Stimulated activated CD8-positive, alpha-beta memory T cell treated with anti-CD3 and anti-CD28 coated beads, Interleukin-12 subunit alpha, Interleukin-12 subunit beta, amount 100 ng/mL, for 24 hours (primary cell): ENCODE data around the gene NACA.
A peak's percentile ranks its signal among the peaks of the same experiment; 100 is the strongest.

ENCODE experiments used
- DNase-seq: peaks from one replicate; pipeline ENCODE4 v3.0.0-alpha.2; 2020; ENCODE audit errors: extremely low read depth

The NACA gene

GRCh38 chr12:56688129-56688845 is 36.8 kb downstream of the NACA start, which contains the start of gene PTGES3:
Gene PTGES3, minus strand, starts transcription at chr12:56688284. Its CDS starts 285 bp downstream, at chr12:56687999.
- peak; percentile 97 for DNase-seq

- DNase-seq = no peak
Measured at GRCh38 chr12:56687223-56688128, 37.6 kb downstream of the NACA start.

GRCh38 chr12:56684745-56685359 is 40.2 kb downstream of the NACA start:
- no peak for DNase-seq

GRCh38 chr12:56682323-56682722 is 42.8 kb downstream of the NACA start:
- DNase-seq = no peak

- DNase-seq = no peak
Measured at GRCh38 chr12:56679883-56680575, 45.1 kb downstream of the NACA start.

GRCh38 chr12:56678852-56679251 is 46.2 kb downstream of the NACA start:
- DNase-seq = no peak

- DNase-seq = no peak
Measured at GRCh38 chr12:56677680-56678079, 47.4 kb downstream of the NACA start.

GRCh38 chr12:56676851-56677580 is 48.1 kb downstream of the NACA start:
- DNase-seq = no peak

- DNase-seq = no peak
Measured at GRCh38 chr12:56671608-56672007, 53.5 kb downstream of the NACA start.

GRCh38 chr12:56670836-56671235 is 54.3 kb downstream of the NACA start:
- no peak for DNase-seq

- DNase-seq = no peak
Measured at GRCh38 chr12:56668197-56668457, 57.0 kb downstream of the NACA start.
